HepG2 (cell line): Measurements from ENCODE around the gene SNX21. TPM values are rescaled to one million over a fixed set of nuclear protein-coding genes. Genes with fewer than 3 reads are reported as not detected.
A peak's percentile ranks its signal among the peaks of the same experiment; 100 is the strongest.

Experiments
- ARHGAP35 ChIP-seq: sonication (generic); formaldehyde crosslinking; IDR thresholded peaks from 2 replicates; pipeline ENCODE4 v1.9.0; 2022; ENCODE audit warnings: mild to moderate bottlenecking, inconsistent platforms, moderate library complexity, missing genetic modification reagents, borderline replicate concordance
- ASH2L ChIP-seq: fragments of 300-600, 200-600 bp; sonication (generic); IDR thresholded peaks from 2 replicates; pipeline ENCODE4 v1.7.0; 2017; ENCODE audit warnings: low read depth, mild to moderate bottlenecking, moderate library complexity, mixed read lengths, low read length; ENCODE audit not compliant: insufficient read length
- FLYWCH1 ChIP-seq: sonication (generic); formaldehyde crosslinking; IDR thresholded peaks from 2 replicates; pipeline ENCODE4 v1.8.1; 2023; ENCODE audit warnings: mild to moderate bottlenecking, missing genetic modification reagents
- FOXK2 ChIP-seq: fragments of 450-650 bp; IDR thresholded peaks from 2 replicates; pipeline ENCODE4 v1.6.1; 2016
- HDAC2 ChIP-seq: sonication (generic); formaldehyde crosslinking; IDR thresholded peaks from 2 replicates; pipeline ENCODE4 v1.4.0; 2020; ENCODE audit warnings: missing genetic modification reagents
- IRF2 ChIP-seq: IDR thresholded peaks from 2 replicates; pipeline ENCODE4 v1.6.1; 2018; ENCODE audit warnings: missing genetic modification reagents, missing compliant biosample characterization
- JUNB ChIP-seq: sonication (generic); formaldehyde crosslinking; IDR thresholded peaks from 2 replicates; pipeline ENCODE4 v1.8.0; 2022; ENCODE audit warnings: missing genetic modification reagents, mild to moderate bottlenecking, borderline replicate concordance
- KLF16 ChIP-seq, 2 experiments: sonication (generic) in 1 of 2; formaldehyde crosslinking in 1 of 2; IDR thresholded peaks; 2 replicates each; pipeline versions ENCODE4 v1.6.1 to v1.8.0; 2016 to 2023; ENCODE audit warnings: missing genetic modification reagents in 2 of 2, missing compliant biosample characterization in 1 of 2
- NKX3-1 ChIP-seq: sonication (generic); formaldehyde crosslinking; IDR thresholded peaks from 2 replicates; pipeline ENCODE4 v1.5.0; 2020; ENCODE audit warnings: missing genetic modification reagents
- PPARG ChIP-seq: conservative IDR thresholded peaks from 2 replicates; pipeline ENCODE4 v1.6.1; 2016; ENCODE audit warnings: missing biosample characterization, missing genetic modification reagents
- STAG1 ChIP-seq: sonication (generic); formaldehyde crosslinking; IDR thresholded peaks from 2 replicates; pipeline ENCODE4 v1.4.0; 2020; ENCODE audit warnings: missing genetic modification reagents
- TGIF2 ChIP-seq: IDR thresholded peaks from 2 replicates; pipeline ENCODE4 v1.6.1; 2016; ENCODE audit warnings: control low read depth, missing compliant biosample characterization
- YY1 ChIP-seq: IDR thresholded peaks from 2 replicates; pipeline ENCODE4 v1.6.1; 2011; ENCODE audit warnings: low read length, low read depth, moderate library complexity, mild to moderate bottlenecking; ENCODE audit not compliant: insufficient read depth, insufficient replicate concordance
- ZBTB14 ChIP-seq: sonication (generic); formaldehyde crosslinking; IDR thresholded peaks from 2 replicates; pipeline ENCODE4 v1.4.0; 2020; ENCODE audit warnings: missing genetic modification reagents
- ZBTB20 ChIP-seq: sonication (generic); formaldehyde crosslinking; IDR thresholded peaks from 2 replicates; pipeline ENCODE4 v1.8.1; 2023; ENCODE audit warnings: missing genetic modification reagents, low read depth, mild to moderate bottlenecking, borderline replicate concordance
- ZC3H13 ChIP-seq: sonication (generic); formaldehyde crosslinking; IDR thresholded peaks from 2 replicates; pipeline ENCODE4 v1.8.1; 2023; ENCODE audit warnings: mild to moderate bottlenecking, missing genetic modification reagents, moderate library complexity
- ZNF354B ChIP-seq: sonication (generic); formaldehyde crosslinking; IDR thresholded peaks from 2 replicates; pipeline ENCODE4 v1.8.0; 2022; ENCODE audit warnings: mild to moderate bottlenecking, missing genetic modification reagents
- ZNF841 ChIP-seq: sonication (generic); formaldehyde crosslinking; IDR thresholded peaks from 2 replicates; pipeline ENCODE4 v1.8.1; 2023; ENCODE audit warnings: missing genetic modification reagents, borderline replicate concordance
- ZZZ3 ChIP-seq: sonication (generic); formaldehyde crosslinking; IDR thresholded peaks from 2 replicates; pipeline ENCODE4 v1.4.0; 2020; ENCODE audit warnings: missing genetic modification reagents, mild to moderate bottlenecking, borderline replicate concordance
- polyA plus RNA-seq, 8 experiments: library from polyadenylated mRNA; depleted of rRNA in 3 of 8; stranded (reverse) in 7 of 8; unstranded in 1 of 8; fragments of >200 nt; fragmentation: Illumina TruSeq in 4 of 8; extraction: Trizol in 4 of 8; gene quantifications; 2 replicates each; pipeline versions ENCODE4 v1.2.1 to v1.2.3, GENCODE V29; 2011 to 2016; ENCODE audit warnings: low read depth in 4 of 8, missing spikeins in 1 of 8, mixed read lengths in 1 of 8; ENCODE audit not compliant: insufficient read depth in 1 of 8
- total RNA-seq, 5 experiments: library from RNA; depleted of rRNA; stranded (reverse); fragments of >200 nt; fragmentation: Illumina TruSeq; extraction: Trizol; gene quantifications; 2 replicates each; pipeline ENCODE4 v1.2.3, GENCODE V29; 2016; ENCODE audit warnings: low read depth in 1 of 5
- TF ChIP-seq, protein P1 (sequence below): sonication (generic); formaldehyde crosslinking; IDR thresholded peaks from 2 replicates; pipeline ENCODE4 v1.4.0; 2020; ENCODE audit warnings: missing genetic modification reagents, borderline replicate concordance
- TF ChIP-seq, protein P2 (sequence below): sonication (generic); formaldehyde crosslinking; IDR thresholded peaks from 2 replicates; pipeline ENCODE4 v1.4.0; 2020; ENCODE audit warnings: missing genetic modification reagents, borderline replicate concordance

The SNX21 gene
- total and polyA plus RNA-seq, 2 of the 13 experiments (the other 11 are each of a cell fraction or from before 2014, with no cell fraction given), result 7.7 to 12.8 TPM

GRCh38 chr20:45812157-45813005 lies 21.2 kb upstream of the SNX21 start, which contains the start of gene UBE2C (continued):
- TF ChIP-seq, protein P1, sequence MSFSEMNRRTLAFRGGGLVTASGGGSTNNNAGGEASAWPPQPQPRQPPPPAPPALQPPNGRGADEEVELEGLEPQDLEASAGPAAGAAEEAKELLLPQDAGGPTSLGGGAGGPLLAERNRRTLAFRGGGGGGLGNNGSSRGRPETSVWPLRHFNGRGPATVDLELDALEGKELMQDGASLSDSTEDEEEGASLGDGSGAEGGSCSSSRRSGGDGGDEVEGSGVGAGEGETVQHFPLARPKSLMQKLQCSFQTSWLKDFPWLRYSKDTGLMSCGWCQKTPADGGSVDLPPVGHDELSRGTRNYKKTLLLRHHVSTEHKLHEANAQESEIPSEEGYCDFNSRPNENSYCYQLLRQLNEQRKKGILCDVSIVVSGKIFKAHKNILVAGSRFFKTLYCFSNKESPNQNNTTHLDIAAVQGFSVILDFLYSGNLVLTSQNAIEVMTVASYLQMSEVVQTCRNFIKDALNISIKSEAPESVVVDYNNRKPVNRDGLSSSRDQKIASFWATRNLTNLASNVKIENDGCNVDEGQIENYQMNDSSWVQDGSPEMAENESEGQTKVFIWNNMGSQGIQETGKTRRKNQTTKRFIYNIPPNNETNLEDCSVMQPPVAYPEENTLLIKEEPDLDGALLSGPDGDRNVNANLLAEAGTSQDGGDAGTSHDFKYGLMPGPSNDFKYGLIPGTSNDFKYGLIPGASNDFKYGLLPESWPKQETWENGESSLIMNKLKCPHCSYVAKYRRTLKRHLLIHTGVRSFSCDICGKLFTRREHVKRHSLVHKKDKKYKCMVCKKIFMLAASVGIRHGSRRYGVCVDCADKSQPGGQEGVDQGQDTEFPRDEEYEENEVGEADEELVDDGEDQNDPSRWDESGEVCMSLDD, result 0 out of 2 replicates have a peak, but pooled peaks have one; percentile 24
- TF ChIP-seq KLF16 (CRISPR knock-in tag; IDR thresholded peaks at IDR 0.05) (peak in 1 of 2 experiments; percentile 40; a peak in 1 of 4 replicates), HDAC2 (CRISPR knock-in tag) (peak; percentile 55; the same call in 1 of the 2 replicates), ZC3H13 (CRISPR knock-in tag) (peak; percentile 82; the same call in 1 of the 2 replicates), ARHGAP35 (CRISPR knock-in tag) (peak; percentile 89; the same call in 1 of the 2 replicates), TGIF2 (CRISPR knock-in tag) (0 out of 2 replicates have a peak, but pooled peaks have one; percentile 68), FLYWCH1 (peak; percentile 95; the same call in 1 of the 2 replicates), ZZZ3 (CRISPR knock-in tag) (no peak), IRF2 (CRISPR knock-in tag) (no peak), ZBTB20 (CRISPR knock-in tag) (no peak), STAG1 (CRISPR knock-in tag) (no peak), ASH2L (peak; percentile 7), FOXK2 (no peak), ZNF841 (CRISPR knock-in tag) (peak; percentile 69; the same call in 1 of the 2 replicates), YY1 (no peak), JUNB (peak; percentile 26; the same call in 1 of the 2 replicates), PPARG (peak; percentile 35; the same call in 1 of the 2 replicates), NKX3-1 (CRISPR knock-in tag) (0 out of 2 replicates have a peak, but pooled peaks have one; percentile 9), ZNF354B (CRISPR knock-in tag) (0 out of 2 replicates have a peak, but pooled peaks have one; percentile 61), ZBTB14 (CRISPR knock-in tag) (no peak)
- TF ChIP-seq, protein P2, sequence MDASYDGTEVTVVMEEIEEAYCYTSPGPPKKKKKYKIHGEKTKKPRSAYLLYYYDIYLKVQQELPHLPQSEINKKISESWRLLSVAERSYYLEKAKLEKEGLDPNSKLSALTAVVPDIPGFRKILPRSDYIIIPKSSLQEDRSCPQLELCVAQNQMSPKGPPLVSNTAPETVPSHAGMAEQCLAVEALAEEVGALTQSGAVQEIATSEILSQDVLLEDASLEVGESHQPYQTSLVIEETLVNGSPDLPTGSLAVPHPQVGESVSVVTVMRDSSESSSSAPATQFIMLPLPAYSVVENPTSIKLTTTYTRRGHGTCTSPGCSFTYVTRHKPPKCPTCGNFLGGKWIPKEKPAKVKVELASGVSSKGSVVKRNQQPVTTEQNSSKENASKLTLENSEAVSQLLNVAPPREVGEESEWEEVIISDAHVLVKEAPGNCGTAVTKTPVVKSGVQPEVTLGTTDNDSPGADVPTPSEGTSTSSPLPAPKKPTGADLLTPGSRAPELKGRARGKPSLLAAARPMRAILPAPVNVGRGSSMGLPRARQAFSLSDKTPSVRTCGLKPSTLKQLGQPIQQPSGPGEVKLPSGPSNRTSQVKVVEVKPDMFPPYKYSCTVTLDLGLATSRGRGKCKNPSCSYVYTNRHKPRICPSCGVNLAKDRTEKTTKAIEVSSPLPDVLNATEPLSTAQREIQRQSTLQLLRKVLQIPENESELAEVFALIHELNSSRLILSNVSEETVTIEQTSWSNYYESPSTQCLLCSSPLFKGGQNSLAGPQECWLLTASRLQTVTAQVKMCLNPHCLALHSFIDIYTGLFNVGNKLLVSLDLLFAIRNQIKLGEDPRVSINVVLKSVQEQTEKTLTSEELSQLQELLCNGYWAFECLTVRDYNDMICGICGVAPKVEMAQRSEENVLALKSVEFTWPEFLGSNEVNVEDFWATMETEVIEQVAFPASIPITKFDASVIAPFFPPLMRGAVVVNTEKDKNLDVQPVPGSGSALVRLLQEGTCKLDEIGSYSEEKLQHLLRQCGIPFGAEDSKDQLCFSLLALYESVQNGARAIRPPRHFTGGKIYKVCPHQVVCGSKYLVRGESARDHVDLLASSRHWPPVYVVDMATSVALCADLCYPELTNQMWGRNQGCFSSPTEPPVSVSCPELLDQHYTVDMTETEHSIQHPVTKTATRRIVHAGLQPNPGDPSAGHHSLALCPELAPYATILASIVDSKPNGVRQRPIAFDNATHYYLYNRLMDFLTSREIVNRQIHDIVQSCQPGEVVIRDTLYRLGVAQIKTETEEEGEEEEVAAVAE (CRISPR knock-in tag), result no peak
